Diencephalon (tissue), 1 donor: ENCODE data around the gene MICAL3. TPM values are rescaled to one million over a fixed set of nuclear protein-coding genes. Genes with fewer than 3 reads are reported as not detected.

ENCODE experiments used
- small RNA-seq: library from RNA; depleted of rRNA; stranded (forward); fragments of <200 nt; gene quantifications from one replicate; pipeline ENCODE3, GENCODE V24; 2014
- total RNA-seq: library from RNA; depleted of rRNA; stranded (reverse); fragments of >200 nt; gene quantifications from one replicate; pipeline ENCODE4 v1.2.3, GENCODE V29; 2014

The MICAL3 gene, protein sequence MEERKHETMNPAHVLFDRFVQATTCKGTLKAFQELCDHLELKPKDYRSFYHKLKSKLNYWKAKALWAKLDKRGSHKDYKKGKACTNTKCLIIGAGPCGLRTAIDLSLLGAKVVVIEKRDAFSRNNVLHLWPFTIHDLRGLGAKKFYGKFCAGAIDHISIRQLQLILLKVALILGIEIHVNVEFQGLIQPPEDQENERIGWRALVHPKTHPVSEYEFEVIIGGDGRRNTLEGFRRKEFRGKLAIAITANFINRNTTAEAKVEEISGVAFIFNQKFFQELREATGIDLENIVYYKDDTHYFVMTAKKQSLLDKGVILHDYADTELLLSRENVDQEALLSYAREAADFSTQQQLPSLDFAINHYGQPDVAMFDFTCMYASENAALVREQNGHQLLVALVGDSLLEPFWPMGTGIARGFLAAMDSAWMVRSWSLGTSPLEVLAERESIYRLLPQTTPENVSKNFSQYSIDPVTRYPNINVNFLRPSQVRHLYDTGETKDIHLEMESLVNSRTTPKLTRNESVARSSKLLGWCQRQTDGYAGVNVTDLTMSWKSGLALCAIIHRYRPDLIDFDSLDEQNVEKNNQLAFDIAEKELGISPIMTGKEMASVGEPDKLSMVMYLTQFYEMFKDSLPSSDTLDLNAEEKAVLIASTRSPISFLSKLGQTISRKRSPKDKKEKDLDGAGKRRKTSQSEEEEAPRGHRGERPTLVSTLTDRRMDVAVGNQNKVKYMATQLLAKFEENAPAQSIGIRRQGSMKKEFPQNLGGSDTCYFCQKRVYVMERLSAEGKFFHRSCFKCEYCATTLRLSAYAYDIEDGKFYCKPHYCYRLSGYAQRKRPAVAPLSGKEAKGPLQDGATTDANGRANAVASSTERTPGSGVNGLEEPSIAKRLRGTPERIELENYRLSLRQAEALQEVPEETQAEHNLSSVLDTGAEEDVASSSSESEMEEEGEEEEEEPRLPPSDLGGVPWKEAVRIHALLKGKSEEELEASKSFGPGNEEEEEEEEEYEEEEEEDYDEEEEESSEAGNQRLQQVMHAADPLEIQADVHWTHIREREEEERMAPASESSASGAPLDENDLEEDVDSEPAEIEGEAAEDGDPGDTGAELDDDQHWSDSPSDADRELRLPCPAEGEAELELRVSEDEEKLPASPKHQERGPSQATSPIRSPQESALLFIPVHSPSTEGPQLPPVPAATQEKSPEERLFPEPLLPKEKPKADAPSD (N-terminal part only)
- 55.8 TPM for total RNA-seq

DNA sequence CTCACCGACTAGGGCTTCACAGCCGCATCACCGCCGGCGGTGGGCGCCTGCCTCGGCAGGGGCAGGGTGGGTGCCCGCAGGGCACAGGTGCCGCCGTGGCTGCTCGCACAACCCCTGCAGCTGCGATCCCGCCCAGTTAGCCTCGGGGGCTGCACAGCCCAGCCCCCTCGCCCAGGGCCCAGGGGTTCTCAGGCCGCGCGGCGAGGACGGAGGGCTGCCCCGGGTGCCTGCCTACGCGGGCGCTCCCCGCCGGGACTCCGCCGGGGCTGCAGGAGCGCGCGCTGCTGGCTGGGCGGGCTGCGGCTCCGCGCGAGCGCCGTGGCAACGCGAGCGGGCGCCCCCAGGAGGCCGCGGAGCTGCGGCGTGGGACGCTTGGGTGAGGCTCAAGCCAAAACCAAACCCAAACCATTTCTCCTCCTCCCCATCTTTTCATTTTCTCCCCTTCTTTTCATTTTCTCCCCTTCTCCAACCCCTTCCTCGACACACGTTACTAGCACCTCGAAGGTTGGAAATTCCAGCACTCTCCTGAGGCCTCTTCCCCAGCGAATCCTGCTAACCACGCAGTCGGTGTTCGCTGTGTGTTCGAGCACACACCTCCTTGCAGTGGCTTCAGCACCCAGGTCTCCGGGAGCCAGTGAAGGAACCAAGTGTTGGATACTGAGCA lies at the start of gene MICAL3:
TSS of gene MICAL3 (minus strand) at position 286 of the 664 bp plus-strand sequence. CDS start 117,749 bp downstream, outside the sequence.

DNA sequence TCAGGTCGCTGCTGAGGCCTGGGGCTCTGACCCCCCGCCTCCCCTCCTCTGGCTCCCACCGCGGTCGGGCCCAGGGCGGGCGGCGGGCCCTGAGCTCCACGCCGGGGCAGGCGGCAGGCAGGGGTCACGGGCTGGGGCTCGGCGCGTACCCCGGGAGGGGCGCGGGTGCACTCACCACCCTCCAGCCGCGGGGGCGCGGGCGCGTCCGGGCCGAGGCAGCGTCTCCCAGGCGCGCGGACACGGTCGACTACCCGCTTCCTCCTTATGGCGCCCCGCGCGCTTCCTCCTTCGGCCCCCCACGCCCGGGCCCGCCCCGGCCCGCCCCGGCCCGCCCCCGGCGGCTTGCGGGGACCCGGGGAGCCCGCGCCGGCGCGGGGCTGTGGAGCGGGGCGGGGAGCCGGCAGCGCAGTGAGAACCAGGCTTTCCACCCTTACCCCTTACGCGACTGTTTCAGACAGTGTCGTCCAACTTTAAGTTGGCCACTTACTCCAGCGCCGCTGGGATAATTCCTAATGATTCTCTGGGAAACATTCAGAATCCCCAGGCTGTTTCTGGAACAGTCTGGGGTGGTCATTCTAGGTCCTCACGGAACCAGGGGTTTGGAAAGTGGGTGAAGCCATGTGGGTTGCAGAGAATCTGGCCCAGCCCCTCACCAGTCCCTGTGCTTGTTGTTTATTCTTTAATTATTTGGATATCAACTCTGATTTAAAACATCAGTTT lies 250.0 kb downstream of the MICAL3 start, which contains the start of gene BID:
TSS of gene BID (minus strand) at position 264 of the 720 bp plus-strand sequence. CDS start 24,353 bp downstream, outside the sequence.

Small RNA genes within 50 kb of the gene (small RNA-seq; reads per million reads assigned to genes)
- gene MIR3198-1 (not detected), gene MIR648 (not detected)

Other genes with a start within 250 kb of the MICAL3 start
- 20.8 TPM for gene PEX26, start 53.4 kb upstream of the MICAL3 start, total RNA-seq
- 16.4 TPM for gene TUBA8, start 86.2 kb upstream of the MICAL3 start, total RNA-seq
- 5.1 TPM for gene USP18, start 125.6 kb upstream of the MICAL3 start, total RNA-seq